ENCODE measurements around the gene SIAH3.

Gene SIAH3

DNA sequence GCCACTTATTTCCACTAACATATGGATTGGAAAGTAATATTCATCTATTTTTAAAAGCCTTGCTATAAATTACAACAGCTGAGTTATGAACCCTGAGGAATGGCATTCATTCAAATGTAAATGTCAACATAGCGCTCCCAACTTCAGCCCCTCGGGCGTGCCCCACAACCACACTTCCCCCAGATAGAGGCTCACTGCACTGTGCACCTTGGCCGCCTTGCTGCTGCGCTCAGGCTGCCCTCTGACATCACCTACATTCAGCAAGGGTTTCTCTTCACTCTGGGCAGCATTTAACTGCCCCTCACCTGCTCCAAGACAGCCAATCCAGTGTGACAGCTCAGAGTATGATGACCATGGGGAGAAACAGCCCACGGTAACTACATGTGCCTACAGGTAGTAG is 35.1 kb downstream of the SIAH3 start (continued):
- TF ChIP-seq, protein P1, sequence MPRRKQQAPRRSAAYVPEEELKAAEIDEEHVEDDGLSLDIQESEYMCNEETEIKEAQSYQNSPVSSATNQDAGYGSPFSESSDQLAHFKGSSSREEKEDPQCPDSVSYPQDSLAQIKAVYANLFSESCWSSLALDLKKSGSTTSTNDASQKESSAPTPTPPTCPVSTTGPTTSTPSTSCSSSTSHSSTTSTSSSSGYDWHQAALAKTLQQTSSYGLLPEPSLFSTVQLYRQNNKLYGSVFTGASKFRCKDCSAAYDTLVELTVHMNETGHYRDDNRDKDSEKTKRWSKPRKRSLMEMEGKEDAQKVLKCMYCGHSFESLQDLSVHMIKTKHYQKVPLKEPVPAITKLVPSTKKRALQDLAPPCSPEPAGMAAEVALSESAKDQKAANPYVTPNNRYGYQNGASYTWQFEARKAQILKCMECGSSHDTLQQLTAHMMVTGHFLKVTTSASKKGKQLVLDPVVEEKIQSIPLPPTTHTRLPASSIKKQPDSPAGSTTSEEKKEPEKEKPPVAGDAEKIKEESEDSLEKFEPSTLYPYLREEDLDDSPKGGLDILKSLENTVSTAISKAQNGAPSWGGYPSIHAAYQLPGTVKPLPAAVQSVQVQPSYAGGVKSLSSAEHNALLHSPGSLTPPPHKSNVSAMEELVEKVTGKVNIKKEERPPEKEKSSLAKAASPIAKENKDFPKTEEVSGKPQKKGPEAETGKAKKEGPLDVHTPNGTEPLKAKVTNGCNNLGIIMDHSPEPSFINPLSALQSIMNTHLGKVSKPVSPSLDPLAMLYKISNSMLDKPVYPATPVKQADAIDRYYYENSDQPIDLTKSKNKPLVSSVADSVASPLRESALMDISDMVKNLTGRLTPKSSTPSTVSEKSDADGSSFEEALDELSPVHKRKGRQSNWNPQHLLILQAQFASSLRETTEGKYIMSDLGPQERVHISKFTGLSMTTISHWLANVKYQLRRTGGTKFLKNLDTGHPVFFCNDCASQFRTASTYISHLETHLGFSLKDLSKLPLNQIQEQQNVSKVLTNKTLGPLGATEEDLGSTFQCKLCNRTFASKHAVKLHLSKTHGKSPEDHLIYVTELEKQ (tag by site-specific recombination; IDR thresholded peaks at IDR 0.05; ENCODE audit: borderline replicate concordance) = no peak
- TF ChIP-seq ZFHX2 (tag by site-specific recombination; conservative IDR thresholded peaks at IDR 0.05) = no peak
- TF ChIP-seq, protein P2, sequence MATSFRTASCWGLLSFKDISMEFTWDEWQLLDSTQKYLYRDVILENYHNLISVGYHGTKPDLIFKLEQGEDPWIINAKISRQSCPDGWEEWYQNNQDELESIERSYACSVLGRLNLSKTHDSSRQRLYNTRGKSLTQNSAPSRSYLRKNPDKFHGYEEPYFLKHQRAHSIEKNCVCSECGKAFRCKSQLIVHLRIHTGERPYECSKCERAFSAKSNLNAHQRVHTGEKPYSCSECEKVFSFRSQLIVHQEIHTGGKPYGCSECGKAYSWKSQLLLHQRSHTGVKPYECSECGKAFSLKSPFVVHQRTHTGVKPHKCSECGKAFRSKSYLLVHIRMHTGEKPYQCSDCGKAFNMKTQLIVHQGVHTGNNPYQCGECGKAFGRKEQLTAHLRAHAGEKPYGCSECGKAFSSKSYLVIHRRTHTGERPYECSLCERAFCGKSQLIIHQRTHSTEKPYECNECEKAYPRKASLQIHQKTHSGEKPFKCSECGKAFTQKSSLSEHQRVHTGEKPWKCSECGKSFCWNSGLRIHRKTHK (tag by site-specific recombination; IDR thresholded peaks at IDR 0.05) = no peak
- no peak for TF ChIP-seq ZNF335 (tag by site-specific recombination; conservative IDR thresholded peaks at IDR 0.05)
- TF ChIP-seq KLF7 (tag by site-specific recombination; IDR thresholded peaks at IDR 0.05; ENCODE audit: borderline replicate concordance) = no peak
- TF ChIP-seq, protein P3, sequence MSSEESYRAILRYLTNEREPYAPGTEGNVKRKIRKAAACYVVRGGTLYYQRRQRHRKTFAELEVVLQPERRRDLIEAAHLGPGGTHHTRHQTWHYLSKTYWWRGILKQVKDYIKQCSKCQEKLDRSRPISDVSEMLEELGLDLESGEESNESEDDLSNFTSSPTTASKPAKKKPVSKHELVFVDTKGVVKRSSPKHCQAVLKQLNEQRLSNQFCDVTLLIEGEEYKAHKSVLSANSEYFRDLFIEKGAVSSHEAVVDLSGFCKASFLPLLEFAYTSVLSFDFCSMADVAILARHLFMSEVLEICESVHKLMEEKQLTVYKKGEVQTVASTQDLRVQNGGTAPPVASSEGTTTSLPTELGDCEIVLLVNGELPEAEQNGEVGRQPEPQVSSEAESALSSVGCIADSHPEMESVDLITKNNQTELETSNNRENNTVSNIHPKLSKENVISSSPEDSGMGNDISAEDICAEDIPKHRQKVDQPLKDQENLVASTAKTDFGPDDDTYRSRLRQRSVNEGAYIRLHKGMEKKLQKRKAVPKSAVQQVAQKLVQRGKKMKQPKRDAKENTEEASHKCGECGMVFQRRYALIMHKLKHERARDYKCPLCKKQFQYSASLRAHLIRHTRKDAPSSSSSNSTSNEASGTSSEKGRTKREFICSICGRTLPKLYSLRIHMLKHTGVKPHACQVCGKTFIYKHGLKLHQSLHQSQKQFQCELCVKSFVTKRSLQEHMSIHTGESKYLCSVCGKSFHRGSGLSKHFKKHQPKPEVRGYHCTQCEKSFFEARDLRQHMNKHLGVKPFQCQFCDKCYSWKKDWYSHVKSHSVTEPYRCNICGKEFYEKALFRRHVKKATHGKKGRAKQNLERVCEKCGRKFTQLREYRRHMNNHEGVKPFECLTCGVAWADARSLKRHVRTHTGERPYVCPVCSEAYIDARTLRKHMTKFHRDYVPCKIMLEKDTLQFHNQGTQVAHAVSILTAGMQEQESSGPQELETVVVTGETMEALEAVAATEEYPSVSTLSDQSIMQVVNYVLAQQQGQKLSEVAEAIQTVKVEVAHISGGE (tag by site-specific recombination; conservative IDR thresholded peaks at IDR 0.05; ENCODE audit: low read depth) = no peak
- no peak for TF ChIP-seq ZNF658 (tag by site-specific recombination; IDR thresholded peaks at IDR 0.05)

DNA sequence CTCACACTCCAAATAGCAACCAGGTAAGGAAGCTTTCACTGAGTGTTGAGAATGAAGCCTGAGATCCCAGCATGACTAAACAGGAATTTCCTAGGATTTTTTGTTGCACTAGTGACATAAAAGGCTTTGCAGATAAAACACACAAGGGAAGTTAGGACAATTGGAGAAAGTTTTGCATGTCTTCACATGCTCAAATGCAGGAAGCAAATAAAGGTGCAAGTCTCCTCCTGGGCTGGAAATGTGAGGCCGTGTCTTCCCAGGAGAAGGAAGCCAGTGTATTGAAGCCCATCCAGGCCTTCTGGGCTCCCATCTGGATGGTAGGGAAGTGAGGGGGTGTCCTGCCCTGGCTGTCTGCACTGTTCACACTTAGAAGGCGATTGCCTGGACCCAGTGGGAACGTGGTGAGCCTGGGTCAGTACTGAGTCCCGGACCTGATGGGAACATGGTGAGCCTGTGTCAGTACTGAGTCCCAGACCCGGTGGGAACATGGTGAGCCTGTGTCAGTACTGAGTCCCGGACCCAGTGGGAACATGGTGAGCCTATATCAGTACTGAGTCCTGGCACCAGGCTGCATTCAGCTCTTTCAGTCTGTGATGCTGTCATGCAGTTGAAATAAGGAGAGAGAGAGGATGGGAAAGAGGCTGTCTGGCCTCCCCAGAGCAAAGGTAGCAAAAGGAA is 38.7 kb downstream of the SIAH3 start:
- no peaks in the 10 kb centered on the region for H3K36me3 ChIP-seq (ENCODE audit: control insufficient read depth in 2 of 2, insufficient read depth in 1 of 2, low read length in 2 of 2)
- ChIA-PET POLR2A (no interaction called here), CTCF (interaction anchor here (0.6 kb wide), 1 partner anchor 293 kb away, joined by 3 read pairs; no protein-coding TSS in a partner anchor)
- H3K4me3 ChIP-seq (ENCODE audit: low read depth, low read length) = no peak overlapping the region
- no peak overlapping the region for H3K27ac ChIP-seq (ENCODE audit: extremely low read depth, low read depth, low read length)
- H3K4me1 ChIP-seq (ENCODE audit: control insufficient read depth, insufficient read depth, low read length) = no peaks in the 10 kb centered on the region
- no peaks in the 10 kb centered on the region for H3K9me3 ChIP-seq (ENCODE audit: control insufficient read depth, insufficient read depth, low read depth, low read length)
- TF ChIP-seq ZNF510 (tag by site-specific recombination; IDR thresholded peaks at IDR 0.05; ENCODE audit: insufficient replicate concordance) (no peak), ZNF292 (tag by site-specific recombination; IDR thresholded peaks at IDR 0.05; ENCODE audit: borderline replicate concordance, low read depth) (no peak), ZNF48 (tag by site-specific recombination; IDR thresholded peaks at IDR 0.05) (no peak), ZNF23 (tag by site-specific recombination; IDR thresholded peaks at IDR 0.05; ENCODE audit: borderline replicate concordance) (no peak), ZNF214 (tag by site-specific recombination; IDR thresholded peaks at IDR 0.05; ENCODE audit: borderline replicate concordance) (no peak), SP7 (tag by site-specific recombination; IDR thresholded peaks at IDR 0.05) (no peak), ZNF654 (tag by site-specific recombination; IDR thresholded peaks at IDR 0.05; ENCODE audit: low read depth) (no peak), ZXDB (tag by site-specific recombination; IDR thresholded peaks at IDR 0.05) (no peak), ZNF747 (tag by site-specific recombination; IDR thresholded peaks at IDR 0.05) (no peak), ZBTB17 (tag by site-specific recombination; IDR thresholded peaks at IDR 0.05) (no peak), ZNF791 (tag by site-specific recombination; IDR thresholded peaks at IDR 0.05) (no peak), KLF9 (tag by site-specific recombination; IDR thresholded peaks at IDR 0.05; ENCODE audit: low read depth) (no peak), ZNF37A (tag by site-specific recombination; IDR thresholded peaks at IDR 0.05) (no peak)
- TF ChIP-seq, protein P3 (tag by site-specific recombination; conservative IDR thresholded peaks at IDR 0.05; ENCODE audit: low read depth) = no peak
- TF ChIP-seq, protein P4, sequence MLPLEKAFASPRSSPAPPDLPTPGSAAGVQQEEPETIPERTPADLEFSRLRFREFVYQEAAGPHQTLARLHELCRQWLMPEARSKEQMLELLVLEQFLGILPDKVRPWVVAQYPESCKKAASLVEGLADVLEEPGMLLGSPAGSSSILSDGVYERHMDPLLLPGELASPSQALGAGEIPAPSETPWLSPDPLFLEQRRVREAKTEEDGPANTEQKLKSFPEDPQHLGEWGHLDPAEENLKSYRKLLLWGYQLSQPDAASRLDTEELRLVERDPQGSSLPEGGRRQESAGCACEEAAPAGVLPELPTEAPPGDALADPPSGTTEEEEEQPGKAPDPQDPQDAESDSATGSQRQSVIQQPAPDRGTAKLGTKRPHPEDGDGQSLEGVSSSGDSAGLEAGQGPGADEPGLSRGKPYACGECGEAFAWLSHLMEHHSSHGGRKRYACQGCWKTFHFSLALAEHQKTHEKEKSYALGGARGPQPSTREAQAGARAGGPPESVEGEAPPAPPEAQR (tag by site-specific recombination; IDR thresholded peaks at IDR 0.05) = no peak
